IPS-NIHi7 (cell line): ENCODE measurements around the gene CCL27.
"Not testable (repeated sequence)": the region's sequence is repeated elsewhere in the genome, so short reads cannot be mapped to it uniquely, and the experiment has no call there.

Experiments
- DNase-seq: peaks from one replicate; pipeline ENCODE4 v3.0.0; 2012; ENCODE audit warnings: mixed read lengths; ENCODE audit errors: extremely low spot score

Gene CCL27

GRCh38 chr9:34651321-34651720, 11.1 kb downstream of the CCL27 start:
- DNase-seq = no peak

DNA sequence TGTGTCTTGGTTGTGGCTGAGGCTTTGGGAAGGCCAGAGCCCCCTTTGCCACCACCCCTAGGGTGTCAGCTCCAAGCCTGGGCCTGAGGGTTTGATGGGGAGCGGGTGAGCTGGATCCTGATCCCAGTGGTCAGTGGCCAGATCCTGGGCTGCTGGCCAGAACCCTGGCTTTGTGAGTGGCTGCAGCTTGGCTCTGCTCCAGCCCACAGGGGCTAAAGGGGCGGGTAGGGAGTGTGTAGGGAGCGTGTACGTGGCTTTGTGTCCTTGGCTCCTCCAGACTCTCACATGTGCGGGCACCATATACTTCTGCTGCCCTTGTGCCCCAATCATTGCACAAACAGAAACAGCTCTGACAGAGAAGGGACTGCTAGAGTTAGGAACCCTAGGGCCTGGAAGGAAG, 11.6 kb downstream of the CCL27 start:
- no peak for DNase-seq

GRCh38 chr9:34648673-34649072, 13.8 kb downstream of the CCL27 start:
- DNase-seq = no peak

- no peak for DNase-seq
These were observed 14.8 kb downstream of the CCL27 start for GRCh38 chr9:34647651-34648050.

GRCh38 chr9:34647084-34647403, 15.4 kb downstream of the CCL27 start:
- no peak for DNase-seq

- peak; percentile 95 for DNase-seq
These were observed 16.0 kb downstream of the CCL27 start, which contains the start of gene GALT for GRCh38 chr9:34646211-34647083. GALT (plus strand) TSS chr9:34646675; CDS start chr9:34646705, 30 bp downstream.

- no peak for DNase-seq
These were observed 17.6 kb downstream of the CCL27 start for GRCh38 chr9:34644766-34645314.

GRCh38 chr9:34642679-34643078, 19.8 kb downstream of the CCL27 start:
- no peak for DNase-seq

- not testable (repeated sequence) for DNase-seq
These were observed 23.1 kb downstream of the CCL27 start for GRCh38 chr9:34639322-34639721.

DNA sequence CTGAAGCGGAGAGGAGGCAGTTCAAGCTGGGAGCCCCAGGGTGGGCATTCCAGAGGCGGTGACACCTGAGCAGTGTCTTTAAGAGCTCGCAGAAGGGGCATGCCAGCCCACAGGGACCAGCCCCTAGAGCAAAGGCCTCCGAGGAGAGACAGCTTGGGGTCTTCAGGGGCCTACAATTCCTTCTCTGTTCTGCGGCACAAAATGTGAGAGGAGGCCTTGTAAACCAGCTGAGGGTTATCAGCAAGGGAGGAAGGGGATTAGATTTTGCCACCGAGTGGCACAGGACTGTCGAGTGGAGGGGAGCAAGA, 24.4 kb downstream of the CCL27 start:
- no peak for DNase-seq

- DNase-seq = peak; percentile 92
These were observed 24.9 kb downstream of the CCL27 start, which contains the start of gene SIGMAR1 for GRCh38 chr9:34637356-34638137. SIGMAR1 (minus strand) TSS chr9:34637787; CDS start chr9:34637697, 90 bp downstream.

GRCh38 chr9:34636791-34637355, 25.6 kb downstream of the CCL27 start:
- no peak for DNase-seq

- DNase-seq = no peak
These were observed 26.9 kb downstream of the CCL27 start for GRCh38 chr9:34635556-34635955.

DNA sequence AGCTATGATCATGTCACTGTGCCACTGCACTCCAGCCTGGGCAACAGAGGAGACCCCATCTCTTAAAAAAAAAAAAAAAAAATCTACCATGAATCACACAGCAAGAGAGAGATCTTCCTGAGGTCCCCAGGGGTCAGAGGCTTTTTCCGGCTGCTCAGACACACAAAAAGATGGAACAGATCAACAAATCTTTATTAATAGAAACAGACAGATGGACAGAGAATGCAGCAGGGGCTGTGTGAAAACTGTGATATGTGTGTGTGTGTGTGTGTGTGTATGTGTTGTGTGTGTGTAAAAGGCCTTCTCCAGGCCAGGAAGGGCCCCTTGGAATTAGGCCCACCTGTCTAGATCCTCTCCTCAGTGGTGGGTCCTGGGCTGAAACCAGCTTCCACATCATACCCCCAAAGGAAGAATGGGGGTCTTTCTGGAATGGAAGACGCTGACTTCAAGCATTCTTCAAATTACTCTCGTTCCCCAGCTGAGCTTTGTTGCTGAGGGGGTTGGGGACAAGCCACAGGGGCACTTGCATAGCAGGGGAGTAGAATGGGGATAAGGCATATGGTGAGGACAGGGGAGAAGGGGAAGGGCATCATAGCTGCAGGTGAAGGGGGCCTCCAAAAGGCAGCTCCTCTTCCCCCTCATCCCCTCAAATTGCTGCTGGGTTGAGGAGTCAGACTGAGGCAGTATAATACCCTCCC, 27.8 kb downstream of the CCL27 start:
- no peak for DNase-seq

GRCh38 chr9:34633851-34634550, 28.5 kb downstream of the CCL27 start:
- DNase-seq = peak; percentile 79

GRCh38 chr9:34633166-34633565, 29.3 kb downstream of the CCL27 start:
- DNase-seq = no peak

DNA sequence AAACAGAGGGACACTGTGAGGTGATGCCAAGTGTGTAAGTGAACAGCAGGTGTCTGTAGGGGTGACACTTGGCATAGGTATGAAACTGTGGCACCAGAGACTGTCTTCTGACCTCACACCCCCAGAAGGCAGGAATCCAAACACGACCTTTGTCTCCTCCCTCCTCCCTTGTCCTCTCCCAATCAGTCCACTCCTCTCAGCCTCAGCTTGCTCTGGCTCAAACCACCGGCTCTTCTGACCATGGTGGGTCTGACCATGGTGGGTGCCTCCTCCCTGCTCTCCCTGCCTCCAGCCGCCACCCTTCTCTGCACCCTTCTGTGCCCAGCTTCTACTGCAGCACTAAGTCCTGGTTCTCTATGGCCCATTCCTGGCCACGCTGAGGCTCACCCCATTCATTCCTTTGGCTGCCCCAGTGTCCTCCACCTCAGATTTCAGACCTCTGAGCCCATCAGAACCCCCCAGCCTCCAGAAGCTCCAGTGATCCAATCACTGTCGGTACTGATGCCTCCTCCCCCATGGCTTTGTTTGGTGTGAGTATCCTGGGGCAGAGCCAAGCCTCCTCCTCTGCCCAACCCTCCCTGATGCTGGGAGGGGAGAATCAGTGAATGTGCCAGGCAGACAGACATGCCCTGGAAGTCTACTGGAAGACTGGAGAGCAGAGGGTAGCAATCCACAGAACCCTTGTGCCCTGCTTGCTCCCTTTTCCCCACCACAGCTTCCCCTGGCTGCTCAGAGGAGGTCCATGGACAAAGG, 31.9 kb downstream of the CCL27 start:
- DNase-seq = no peak

GRCh38 chr9:34629491-34629808, 33.0 kb downstream of the CCL27 start:
- no peak for DNase-seq

GRCh38 chr9:34628656-34629490, 33.6 kb downstream of the CCL27 start, which contains the start of gene ARID3C:
ARID3C (minus strand) TSS chr9:34629066; CDS start chr9:34628014, 1,052 bp downstream.
- DNase-seq = peak; percentile 52
